OCI-LY3 (cell line): ENCODE data around the gene REX1BD.

Experiments used
- H2AFZ ChIP-seq: fragments of 200-600, 300-600 bp; shearing (Covaris generic); 2 replicates; pipeline ENCODE4 v1.6.0; 2014; ENCODE audit warnings: antibody characterized with exemption, low read depth, low read length
- H3K27ac ChIP-seq: fragments of 200-600, 300-600 bp; sonication (generic); 2 replicates; pipeline ENCODE4 v1.5.1; 2014; ENCODE audit warnings: mild to moderate bottlenecking, low read length, moderate library complexity, mixed read lengths
- H3K27me3 ChIP-seq: fragments of 200-600, 300-600 bp; sonication (generic); 2 replicates; pipeline ENCODE4 v1.6.1; 2014; ENCODE audit warnings: low read depth, low read length, mixed read lengths
- H3K36me3 ChIP-seq: fragments of 200-600, 300-600 bp; sonication (generic); replicated peaks from 2 replicates; pipeline ENCODE3; 2014; ENCODE audit warnings: low read depth, low read length, mixed read lengths
- H3K4me1 ChIP-seq: fragments of 300-600, 200-600 bp; sonication (generic); 2 replicates; pipeline ENCODE4 v1.6.1; 2014; ENCODE audit warnings: low read length, mixed read lengths
- H3K4me2 ChIP-seq: fragments of 200-600, 300-600 bp; sonication (generic); 2 replicates; pipeline ENCODE4 v1.6.1; 2014; ENCODE audit warnings: low read length, mixed read lengths
- H3K4me3 ChIP-seq: fragments of 300-600, 200-600 bp; sonication (generic); 2 replicates; pipeline ENCODE4 v1.5.1; 2014; ENCODE audit warnings: antibody characterized with exemption, mild to moderate bottlenecking, low read length, moderate library complexity
- H3K79me2 ChIP-seq: fragments of 300-600, 200-600 bp; shearing (Covaris generic); 2 replicates; pipeline ENCODE4 v1.6.1; 2014; ENCODE audit warnings: mild to moderate bottlenecking, low read length, mixed read lengths
- H3K9ac ChIP-seq: fragments of 300-600, 200-600 bp; shearing (Covaris generic); 2 replicates; pipeline ENCODE4 v1.6.0; 2014; ENCODE audit warnings: mild to moderate bottlenecking, low read length, moderate library complexity
- H3K9me3 ChIP-seq: fragments of 200-600, 300-600 bp; shearing (Covaris generic); 2 replicates; pipeline ENCODE4 v1.6.1; 2014; ENCODE audit warnings: low read length, mixed read lengths; ENCODE audit not compliant: insufficient read depth
- H4K20me1 ChIP-seq: fragments of 200-600, 300-600 bp; sonication (generic); 2 replicates; pipeline ENCODE4 v1.6.1; 2016; ENCODE audit warnings: low read length, mixed read lengths; ENCODE audit not compliant: insufficient read depth
- EZH2phosphoT487 ChIP-seq: fragments of 200-600 bp; shearing (Covaris generic); IDR thresholded peaks from 2 replicates; pipeline ENCODE4 v1.6.1; 2018; ENCODE audit warnings: antibody characterized with exemption, mixed run types, low read depth
- TF ChIP-seq, protein P1 (sequence below): fragments of 200-600, 300-600 bp; sonication (generic); IDR thresholded peaks from 2 replicates; pipeline ENCODE4 v1.5.1; 2014; ENCODE audit warnings: antibody characterized with exemption, low read length, low read depth

The REX1BD gene

DNA sequence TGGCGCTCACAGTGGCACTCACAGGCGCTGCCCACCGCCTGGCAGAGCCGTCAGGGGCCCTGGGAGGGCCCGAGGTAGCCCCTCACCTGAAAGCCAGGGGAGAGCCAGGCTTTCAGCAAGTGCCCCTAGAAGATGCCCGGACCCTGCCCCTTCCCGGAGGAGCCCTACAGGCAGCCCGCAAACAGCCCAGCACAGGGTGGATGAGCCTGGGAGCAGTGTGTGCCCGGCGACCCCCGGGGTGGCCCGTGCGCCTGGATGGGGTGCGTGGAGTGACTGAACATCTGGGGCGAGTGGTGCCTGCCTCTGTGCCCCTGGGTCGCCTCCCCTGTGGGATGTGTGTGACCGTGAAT is 16.6 kb downstream of the REX1BD start:
- Histone ChIP-seq H3K9ac (no peak overlapping the region), H3K4me3 (no peak overlapping the region), H4K20me1 (no peaks in the 10 kb centered on the region), H3K79me2 (no peaks in the 10 kb centered on the region), H3K36me3 (no peaks in the 10 kb centered on the region), H3K4me2 (no peak overlapping the region), H3K27me3 (peaks cover 31% of the 10 kb centered on the region), H3K4me1 (no peaks in the 10 kb centered on the region), H2AFZ (no peak overlapping the region), H3K27ac (no peak overlapping the region), H3K9me3 (no peaks in the 10 kb centered on the region)
- no peak for TF ChIP-seq EZH2phosphoT487
- TF ChIP-seq, protein P1, sequence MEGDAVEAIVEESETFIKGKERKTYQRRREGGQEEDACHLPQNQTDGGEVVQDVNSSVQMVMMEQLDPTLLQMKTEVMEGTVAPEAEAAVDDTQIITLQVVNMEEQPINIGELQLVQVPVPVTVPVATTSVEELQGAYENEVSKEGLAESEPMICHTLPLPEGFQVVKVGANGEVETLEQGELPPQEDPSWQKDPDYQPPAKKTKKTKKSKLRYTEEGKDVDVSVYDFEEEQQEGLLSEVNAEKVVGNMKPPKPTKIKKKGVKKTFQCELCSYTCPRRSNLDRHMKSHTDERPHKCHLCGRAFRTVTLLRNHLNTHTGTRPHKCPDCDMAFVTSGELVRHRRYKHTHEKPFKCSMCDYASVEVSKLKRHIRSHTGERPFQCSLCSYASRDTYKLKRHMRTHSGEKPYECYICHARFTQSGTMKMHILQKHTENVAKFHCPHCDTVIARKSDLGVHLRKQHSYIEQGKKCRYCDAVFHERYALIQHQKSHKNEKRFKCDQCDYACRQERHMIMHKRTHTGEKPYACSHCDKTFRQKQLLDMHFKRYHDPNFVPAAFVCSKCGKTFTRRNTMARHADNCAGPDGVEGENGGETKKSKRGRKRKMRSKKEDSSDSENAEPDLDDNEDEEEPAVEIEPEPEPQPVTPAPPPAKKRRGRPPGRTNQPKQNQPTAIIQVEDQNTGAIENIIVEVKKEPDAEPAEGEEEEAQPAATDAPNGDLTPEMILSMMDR = no peak

DNA sequence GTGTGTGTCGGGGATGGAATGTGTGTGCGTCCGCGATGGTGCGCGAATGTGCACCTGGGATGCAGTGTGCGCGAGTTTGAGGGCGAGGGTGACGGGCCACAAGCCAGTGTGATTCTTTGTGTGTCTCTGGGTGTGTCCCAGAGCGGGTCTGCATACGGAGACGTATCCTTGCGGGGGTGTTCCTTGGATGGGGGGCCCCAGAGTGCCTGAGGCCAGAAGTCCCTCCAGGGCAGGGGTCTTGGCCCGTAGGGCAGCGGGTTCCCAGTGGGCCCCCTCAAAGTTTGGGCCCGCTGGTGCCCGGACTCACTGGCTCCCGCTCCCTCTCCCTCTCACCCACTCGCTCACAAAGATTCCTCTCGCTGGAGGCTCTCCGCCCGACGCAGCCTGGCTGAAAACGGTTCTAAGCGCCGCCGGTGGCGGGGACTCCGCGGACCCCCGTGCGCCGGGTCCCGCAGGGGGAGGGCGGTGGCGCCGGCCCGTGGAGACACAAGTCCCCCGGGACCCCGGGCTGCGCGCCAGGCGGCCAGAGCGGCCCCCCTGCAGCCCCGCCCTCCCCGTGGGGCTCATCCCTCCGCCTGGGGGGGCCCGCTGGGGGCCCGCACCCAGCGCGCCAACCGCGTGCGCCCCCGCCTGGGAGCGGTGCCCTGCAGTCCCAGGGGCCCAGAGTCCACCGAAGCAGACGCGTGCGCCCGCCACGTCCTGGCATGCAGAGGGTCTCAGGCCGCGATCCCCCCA is 17.1 kb downstream of the REX1BD start:
- no peaks in the 10 kb centered on the region for H3K36me3 ChIP-seq
- no peak overlapping the region for H3K27ac ChIP-seq
- no peak overlapping the region for H2AFZ ChIP-seq
- H3K27me3 ChIP-seq = peaks cover 34% of the 10 kb centered on the region
- H3K79me2 ChIP-seq = no peaks in the 10 kb centered on the region
- no peak overlapping the region for H3K4me2 ChIP-seq
- H3K9me3 ChIP-seq = no peaks in the 10 kb centered on the region
- no peak overlapping the region for H3K4me3 ChIP-seq
- H3K4me1 ChIP-seq = no peaks in the 10 kb centered on the region
- TF ChIP-seq, protein P1 = no peak
- no peaks in the 10 kb centered on the region for H4K20me1 ChIP-seq
- H3K9ac ChIP-seq = no peak overlapping the region

DNA sequence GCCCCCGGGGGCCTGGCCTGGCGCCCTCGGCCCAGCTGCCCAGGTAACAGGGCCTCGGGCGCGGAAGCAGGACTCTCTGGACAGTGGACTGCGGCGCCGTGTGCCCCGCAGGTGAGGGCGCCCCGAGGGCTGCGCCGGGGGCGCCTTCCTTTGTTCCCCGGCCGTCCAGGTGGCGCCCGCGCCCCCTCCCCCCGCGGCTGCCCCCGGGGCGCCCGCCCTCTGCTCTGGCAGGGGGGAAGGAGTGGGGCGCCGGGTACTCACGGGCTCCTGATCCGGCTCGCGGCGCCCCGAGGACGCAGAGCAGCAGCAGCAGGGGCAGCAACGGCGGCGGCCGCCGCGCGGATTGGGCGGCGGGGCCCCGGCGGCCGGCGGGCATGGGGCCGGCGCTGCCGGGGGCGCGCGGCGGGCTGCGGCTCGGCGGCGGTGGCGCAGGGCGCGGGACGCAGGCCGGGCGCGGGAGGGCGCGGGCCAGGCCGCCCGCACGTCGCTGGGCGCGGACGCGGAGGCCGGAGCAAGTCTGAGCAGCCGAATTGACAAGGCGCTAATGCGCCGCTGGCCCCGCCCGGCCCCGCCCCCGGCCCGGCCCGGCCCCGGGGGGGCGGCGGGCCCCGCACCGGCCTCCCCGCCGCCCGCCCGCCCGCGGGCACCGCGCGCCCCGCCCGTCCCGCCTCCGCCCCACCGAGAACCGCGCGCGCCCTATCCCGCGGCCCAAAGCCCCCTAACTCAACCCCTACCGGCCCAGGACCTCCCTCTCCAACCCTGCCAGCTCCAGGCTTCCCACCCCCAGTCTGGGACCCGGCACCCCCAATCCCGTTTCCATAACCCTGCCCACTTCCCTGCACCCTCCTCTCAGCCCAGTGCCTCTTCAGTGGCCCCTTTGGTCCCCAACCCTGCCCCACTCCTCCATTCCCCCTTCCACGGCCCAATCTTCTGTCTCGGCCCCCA is 18.0 kb downstream of the REX1BD start, which contains the start of gene CRLF1:
CRLF1 (minus strand) TSS at position 519 of the 945 bp plus-strand sequence; CDS start at position 376, 143 bp downstream.
- Histone ChIP-seq H3K9me3 (no peaks in the 10 kb centered on the region), H3K36me3 (no peaks in the 10 kb centered on the region), H3K27ac (no peak within 1 kb of the TSS), H2AFZ (no peak within 1 kb of the TSS), H4K20me1 (no peaks in the 10 kb centered on the region), H3K4me1 (no peaks in the 10 kb centered on the region), H3K4me2 (no peak within 1 kb of the TSS), H3K27me3 (peaks cover 34% of the 10 kb centered on the region), H3K9ac (no peak within 1 kb of the TSS), H3K79me2 (no peaks in the 10 kb centered on the region), H3K4me3 (no peak within 1 kb of the TSS)
- TF ChIP-seq, protein P1 = no peak
- no peak for TF ChIP-seq EZH2phosphoT487
